Measurements from ENCODE around the gene H1-8. TPM values are rescaled to one million over a fixed set of nuclear protein-coding genes. Genes with fewer than 3 reads are reported as not detected.

The H1-8 gene
- total RNA-seq, 1 donor from 2014 or later, result not detected

DNA sequence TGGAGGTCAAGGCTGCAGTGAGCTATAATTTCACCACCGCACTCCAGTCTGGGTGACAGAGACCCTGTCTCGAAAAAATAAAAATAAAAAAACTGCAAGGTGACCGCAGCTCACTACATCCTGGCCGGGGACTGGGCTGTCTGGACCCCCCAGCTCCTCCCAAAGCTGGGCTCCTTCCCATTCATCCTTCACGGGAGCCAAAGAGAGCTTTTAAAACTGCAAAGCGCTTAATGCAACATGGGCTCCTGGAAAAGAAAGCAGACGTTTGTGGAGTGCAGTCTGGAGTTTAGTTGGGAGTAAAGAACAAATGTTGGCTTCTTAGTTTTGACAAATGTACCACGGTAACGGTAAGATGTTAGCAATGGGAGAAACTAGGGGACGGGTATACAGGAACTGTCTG lies 51.4 kb downstream of the H1-8 start:
- TF ChIP-seq, protein P1, sequence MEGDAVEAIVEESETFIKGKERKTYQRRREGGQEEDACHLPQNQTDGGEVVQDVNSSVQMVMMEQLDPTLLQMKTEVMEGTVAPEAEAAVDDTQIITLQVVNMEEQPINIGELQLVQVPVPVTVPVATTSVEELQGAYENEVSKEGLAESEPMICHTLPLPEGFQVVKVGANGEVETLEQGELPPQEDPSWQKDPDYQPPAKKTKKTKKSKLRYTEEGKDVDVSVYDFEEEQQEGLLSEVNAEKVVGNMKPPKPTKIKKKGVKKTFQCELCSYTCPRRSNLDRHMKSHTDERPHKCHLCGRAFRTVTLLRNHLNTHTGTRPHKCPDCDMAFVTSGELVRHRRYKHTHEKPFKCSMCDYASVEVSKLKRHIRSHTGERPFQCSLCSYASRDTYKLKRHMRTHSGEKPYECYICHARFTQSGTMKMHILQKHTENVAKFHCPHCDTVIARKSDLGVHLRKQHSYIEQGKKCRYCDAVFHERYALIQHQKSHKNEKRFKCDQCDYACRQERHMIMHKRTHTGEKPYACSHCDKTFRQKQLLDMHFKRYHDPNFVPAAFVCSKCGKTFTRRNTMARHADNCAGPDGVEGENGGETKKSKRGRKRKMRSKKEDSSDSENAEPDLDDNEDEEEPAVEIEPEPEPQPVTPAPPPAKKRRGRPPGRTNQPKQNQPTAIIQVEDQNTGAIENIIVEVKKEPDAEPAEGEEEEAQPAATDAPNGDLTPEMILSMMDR (conservative IDR thresholded peaks at IDR 0.05; ENCODE audit: low read depth, low read length), result no peak

DNA sequence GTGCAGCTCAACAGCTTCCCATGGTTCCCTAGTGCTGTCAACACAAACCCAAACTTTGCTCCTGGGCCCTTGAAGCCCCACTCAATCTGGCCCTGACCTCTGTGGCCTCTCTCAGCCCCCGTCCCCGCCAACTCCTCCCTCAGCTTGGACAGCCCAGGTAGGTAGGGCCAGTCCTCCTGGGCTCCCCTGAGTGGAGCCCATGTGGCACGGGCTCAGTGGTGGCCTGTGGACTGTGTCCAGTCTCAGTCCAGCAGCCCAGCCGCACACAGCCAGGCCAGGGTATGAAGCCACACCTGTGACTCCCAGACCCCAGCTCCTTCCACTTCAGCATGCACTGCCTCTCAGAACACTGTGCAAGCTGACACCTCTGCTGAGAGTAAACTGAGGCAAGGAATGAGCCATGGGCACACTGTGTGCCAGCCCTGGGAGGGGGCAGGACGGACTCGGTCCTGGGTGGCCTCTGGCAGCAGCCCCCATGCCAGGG lies 52.0 kb downstream of the H1-8 start:
- no peak overlapping the region for H3K4me3 ChIP-seq (ENCODE audit: low read depth, low read length)
- TF ChIP-seq, protein P1 (conservative IDR thresholded peaks at IDR 0.05; ENCODE audit: low read depth, low read length), result no peak
- DNase-seq (ENCODE audit: low read depth), result no peak

More for the DNA sequence above, 51.4 kb downstream of the H1-8 start:
- no peak overlapping the region for H3K4me3 ChIP-seq (ENCODE audit: low read depth, low read length)
- DNase-seq (ENCODE audit: low read depth), result no peak

DNA sequence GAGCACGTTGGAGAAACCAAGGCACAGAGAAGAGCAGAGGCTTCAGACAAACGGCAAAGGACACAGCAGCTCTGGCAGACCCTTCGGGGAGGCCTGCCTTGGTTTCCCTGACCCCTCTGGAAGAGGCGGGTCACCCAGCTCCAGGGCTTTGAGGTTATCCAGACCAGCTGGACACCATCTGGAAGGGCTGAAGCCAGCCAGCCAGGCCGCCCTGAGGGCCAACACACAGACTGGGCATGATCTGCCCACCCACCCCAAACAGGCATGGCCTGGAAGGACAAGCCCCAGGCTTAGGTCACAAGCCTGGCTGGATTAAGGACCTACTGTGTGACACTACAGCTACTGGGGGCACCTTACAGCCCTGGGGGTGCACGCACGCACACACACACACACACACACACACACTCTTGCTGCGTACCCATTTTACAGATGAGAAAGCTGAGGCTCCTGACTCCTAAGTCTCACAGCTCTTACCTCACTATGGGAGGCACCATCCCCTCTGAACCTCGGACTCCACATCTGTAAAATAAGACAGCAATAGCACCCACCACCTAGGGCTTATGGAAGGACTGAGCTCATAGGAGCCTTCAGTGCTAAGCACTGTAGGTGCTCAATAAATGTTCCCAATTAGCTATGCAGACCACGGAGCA lies 52.7 kb downstream of the H1-8 start:
- DNase-seq (ENCODE audit: low read depth), result no peak
- TF ChIP-seq, protein P1 (conservative IDR thresholded peaks at IDR 0.05; ENCODE audit: low read depth, low read length), result no peak
- H3K4me3 ChIP-seq (ENCODE audit: low read depth, low read length), result no peak overlapping the region

DNA sequence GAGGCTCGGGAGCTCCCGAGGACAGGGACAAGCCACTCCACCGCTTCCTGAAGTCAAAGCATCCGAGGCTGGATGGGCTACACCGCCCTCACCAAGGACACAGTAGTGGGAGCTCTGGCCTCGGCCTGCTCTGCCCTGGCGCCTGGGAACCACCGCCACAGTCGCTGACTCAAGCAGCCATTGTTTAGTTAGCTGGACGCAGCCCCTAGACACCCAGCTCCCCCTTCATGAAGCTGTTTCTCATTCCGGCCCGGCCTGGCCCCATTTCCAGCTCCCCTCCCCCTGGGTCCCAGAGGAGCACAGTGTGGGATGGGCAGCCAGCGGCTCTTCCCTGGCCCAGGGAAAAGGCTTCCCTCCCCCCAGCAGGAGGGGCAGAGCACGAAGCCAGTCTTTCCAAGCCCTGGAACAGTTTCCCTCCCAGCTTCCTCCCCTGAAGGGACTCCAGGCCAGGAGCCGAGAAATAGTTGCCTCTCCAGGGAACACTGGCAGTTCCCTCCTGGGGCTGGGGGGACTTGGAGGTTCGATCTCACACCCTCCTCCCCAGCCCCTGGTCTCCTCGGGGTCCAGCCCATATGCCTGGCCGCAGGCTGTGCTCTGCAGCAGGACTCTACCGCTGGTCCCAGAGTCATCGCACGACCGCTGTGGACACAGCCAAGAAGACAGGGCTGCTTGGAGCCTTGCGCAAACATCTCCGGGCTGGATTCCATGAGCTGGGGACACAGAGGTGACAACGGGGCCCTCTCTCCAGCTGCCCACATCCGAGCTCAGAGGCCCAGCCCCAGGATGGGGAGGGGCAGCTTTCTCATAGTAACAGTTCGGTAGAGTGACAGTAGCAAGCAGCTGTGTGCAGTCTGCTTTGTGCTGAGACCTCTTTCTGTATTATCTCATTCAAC lies 53.5 kb downstream of the H1-8 start:
- H3K4me3 ChIP-seq (ENCODE audit: low read depth, low read length), result no peak overlapping the region
- DNase-seq (ENCODE audit: low read depth), result no peak
- TF ChIP-seq, protein P1 (conservative IDR thresholded peaks at IDR 0.05; ENCODE audit: low read depth, low read length), result no peak

DNA sequence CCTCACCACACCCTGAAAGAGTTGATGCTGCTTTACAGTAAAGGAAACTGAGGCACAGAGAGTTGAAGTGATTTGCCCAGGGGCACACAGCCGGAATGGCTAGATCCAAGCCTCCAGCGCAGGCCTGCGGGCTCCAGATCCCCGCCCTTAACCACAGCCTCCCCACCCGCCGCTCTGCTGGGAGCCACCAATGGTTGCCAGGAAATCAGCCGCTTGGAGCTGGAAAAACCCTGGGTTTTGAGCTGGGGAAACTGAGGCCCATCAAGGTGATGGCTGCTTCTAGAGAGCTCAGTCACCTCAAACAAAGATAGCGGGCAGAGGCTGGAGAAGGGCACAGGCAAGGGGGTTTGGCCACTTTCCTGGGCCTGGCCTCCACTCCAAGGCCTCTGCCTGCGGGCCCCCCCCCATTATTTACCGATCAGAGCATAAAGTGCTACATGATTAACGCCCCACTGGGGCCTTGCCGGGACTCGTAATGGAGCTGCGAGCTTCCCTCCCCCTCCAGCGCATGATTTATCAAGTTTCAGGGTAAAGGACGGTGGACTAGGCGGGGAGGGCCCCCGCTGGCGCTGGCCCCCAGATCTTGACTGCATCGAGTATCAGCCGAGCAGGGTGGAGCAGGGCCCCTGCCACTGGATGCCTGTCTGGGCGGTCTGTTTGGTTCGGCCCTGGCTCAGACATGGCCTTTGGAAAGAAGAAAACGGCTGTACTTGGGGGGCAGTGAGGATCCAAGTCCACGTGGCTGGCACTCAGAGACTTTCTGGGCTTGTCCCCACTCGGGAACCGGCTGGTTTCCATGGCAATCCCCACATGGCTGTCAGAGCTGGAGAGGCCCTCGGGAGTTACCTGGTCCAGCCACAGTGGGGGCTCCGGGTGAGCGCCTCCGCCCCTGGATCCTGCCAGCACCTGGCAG lies 54.4 kb downstream of the H1-8 start:
- TF ChIP-seq, protein P1 (conservative IDR thresholded peaks at IDR 0.05; ENCODE audit: low read depth, low read length), result no peak
- no peak for DNase-seq (ENCODE audit: low read depth)
- H3K4me3 ChIP-seq (ENCODE audit: low read depth, low read length), result no peak overlapping the region

DNA sequence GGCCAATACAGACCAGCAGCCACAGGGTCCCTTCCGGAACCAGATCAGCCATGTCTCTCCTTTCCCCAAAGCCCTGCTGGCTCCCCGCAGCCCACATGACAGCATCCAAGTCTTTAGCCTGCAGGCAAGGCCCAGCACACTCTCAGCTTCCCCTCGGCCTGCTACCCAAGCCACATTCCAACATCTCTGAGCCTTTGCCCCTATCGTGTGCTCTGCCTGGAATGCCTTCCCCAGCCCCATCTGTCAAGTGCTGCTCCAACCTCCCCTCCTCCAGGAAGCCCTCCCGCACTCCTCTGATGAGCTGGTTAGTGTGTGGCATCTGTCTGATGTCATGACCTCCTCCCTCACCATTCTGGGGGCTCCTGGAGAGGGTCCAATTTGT lies 55.0 kb downstream of the H1-8 start:
- TF ChIP-seq, protein P1 (conservative IDR thresholded peaks at IDR 0.05; ENCODE audit: low read depth, low read length), result no peak
- no peak for DNase-seq (ENCODE audit: low read depth)
- no peak overlapping the region for H3K4me3 ChIP-seq (ENCODE audit: low read depth, low read length)

All from epithelial cell of proximal tubule (primary cell).